Coronary artery (tissue), 2 donors: Measurements from ENCODE around the gene FAT1.
"Not testable (repeated sequence)": the region's sequence is repeated elsewhere in the genome, so short reads cannot be mapped to it uniquely, and the experiment has no call there.

Experiments used
- DNase-seq: peaks from one replicate; pipeline ENCODE4 v3.0.0-alpha.2; 2017; ENCODE audit warnings: low spot score
- H3K27ac ChIP-seq, 2 donors: fragments of 200-600 bp; sonication (generic); one replicate each; pipeline ENCODE4 v1.5.1; 2016 to 2019
- H3K4me3 ChIP-seq: fragments of 200-600 bp; sonication (generic); 2 replicates; pipeline ENCODE4 v1.5.1; 2016; ENCODE audit warnings: mild to moderate bottlenecking, moderate library complexity
- CTCF ChIP-seq: fragments of 200-600 bp; sonication (generic); IDR thresholded peaks from one replicate; pipeline ENCODE4 v1.5.1; 2019; ENCODE audit warnings: antibody characterized with exemption

Gene FAT1

GRCh38 chr4:186758929-186759682, 35.5 kb upstream of the FAT1 start:
- no peak for DNase-seq
- no peak overlapping the region for H3K27ac ChIP-seq
- H3K4me3 ChIP-seq: no peak overlapping the region
- no peak for TF ChIP-seq CTCF

GRCh38 chr4:186757696-186758355, 34.2 kb upstream of the FAT1 start:
- H3K27ac ChIP-seq: no peak overlapping the region
- no peak overlapping the region for H3K4me3 ChIP-seq
- TF ChIP-seq CTCF: no peak
- no peak for DNase-seq

GRCh38 chr4:186756550-186756949, 32.9 kb upstream of the FAT1 start:
- not testable (repeated sequence) for H3K4me3 ChIP-seq, DNase-seq, H3K27ac ChIP-seq

GRCh38 chr4:186755550-186756519, 32.2 kb upstream of the FAT1 start:
- Histone ChIP-seq H3K27ac (no peak overlapping the region), H3K4me3 (no peak overlapping the region)
- no peak for TF ChIP-seq CTCF
- DNase-seq: no peak

GRCh38 chr4:186754976-186755375, 31.3 kb upstream of the FAT1 start:
- Histone ChIP-seq H3K27ac (no peak overlapping the region), H3K4me3 (no peak overlapping the region)
- TF ChIP-seq CTCF: no peak
- DNase-seq: no peak

- Histone ChIP-seq H3K27ac (no peak overlapping the region), H3K4me3 (no peak overlapping the region)
- no peak for DNase-seq
- no peak for TF ChIP-seq CTCF
Measured at GRCh38 chr4:186752325-186752724, 28.7 kb upstream of the FAT1 start.

- no peak overlapping the region for H3K27ac ChIP-seq
- H3K4me3 ChIP-seq: no peak overlapping the region
- no peak for DNase-seq
- no peak for TF ChIP-seq CTCF
Measured at GRCh38 chr4:186749611-186750281, 26.1 kb upstream of the FAT1 start.
